NCI-H774 (cell line): ENCODE results near the gene ELFN2.
"Not testable (repeated sequence)": the region's sequence is repeated elsewhere in the genome, so short reads cannot be mapped to it uniquely, and the experiment has no call there.

Source experiments
- DNase-seq: peaks from one replicate; lab custom pipeline; 2025; lab: John Stamatoyannopoulos, UW

The ELFN2 gene

GRCh38 chr22:37427135-37427710, at the start of gene ELFN2:
ELFN2 (minus strand) TSS chr22:37427479; CDS start chr22:37375534, 51,945 bp downstream.
- DNase-seq = no peak

GRCh38 chr22:37476389-37477329, 49.4 kb upstream of the ELFN2 start:
- DNase-seq = no peak

DNA sequence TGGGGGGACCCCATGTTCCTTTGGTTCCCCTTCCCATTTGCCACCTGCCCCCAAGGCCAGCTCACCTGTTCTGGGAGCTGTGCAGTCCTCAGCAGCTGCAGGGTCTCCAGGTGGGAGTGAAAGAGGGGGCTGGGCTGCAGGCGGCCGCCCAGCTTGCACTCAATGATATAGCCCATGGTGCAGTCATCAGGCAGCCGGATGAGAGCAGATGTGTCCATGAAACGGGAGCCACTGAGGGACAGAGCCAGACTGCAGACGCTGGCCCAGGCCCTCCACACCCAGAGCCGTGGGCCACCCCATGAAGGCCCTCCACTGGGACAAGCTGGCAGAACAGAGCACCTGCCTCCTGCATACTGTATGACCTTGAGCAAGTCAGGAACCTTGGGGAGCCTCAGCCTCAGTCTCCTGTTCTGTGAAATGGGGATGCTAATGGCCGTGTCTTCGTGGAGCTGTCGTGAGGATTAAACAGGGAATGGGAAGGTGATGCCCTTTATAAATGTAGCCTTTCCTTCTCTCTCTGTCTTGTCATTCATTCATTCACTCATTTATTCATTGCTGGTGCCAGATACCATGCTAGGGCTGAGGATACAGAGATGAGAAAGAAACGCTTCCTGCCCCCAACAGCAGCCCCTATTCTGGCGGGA, 47.3 kb upstream of the ELFN2 start:
- no peak for DNase-seq

DNA sequence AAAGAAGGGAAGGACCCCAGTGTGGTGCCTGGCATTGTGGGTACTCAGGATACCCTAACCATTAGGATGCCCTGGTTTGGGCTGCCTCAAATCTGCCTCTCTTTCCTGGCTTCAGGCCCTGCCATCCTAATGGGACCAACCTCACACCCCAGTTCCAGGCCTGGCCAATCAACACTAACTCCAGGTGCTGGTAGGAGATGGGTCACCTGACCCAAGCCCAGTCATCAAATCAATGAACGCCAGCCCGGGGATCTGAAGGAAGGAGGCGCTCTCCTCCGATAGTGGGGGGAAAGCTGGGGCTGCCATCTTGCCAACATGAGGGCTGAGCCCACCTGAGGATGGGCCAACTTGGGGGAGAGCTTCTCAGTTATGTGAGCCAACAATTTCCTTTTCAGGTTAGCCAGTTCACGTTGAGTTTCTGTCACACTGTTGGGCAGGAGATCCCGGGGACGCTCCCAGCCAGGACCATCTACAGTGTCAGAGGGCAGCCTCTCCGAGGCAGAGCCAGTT, 46.2 kb upstream of the ELFN2 start:
- no peak for DNase-seq

- DNase-seq = no peak
Measured at GRCh38 chr22:37472418-37473006, 45.2 kb upstream of the ELFN2 start.

DNA sequence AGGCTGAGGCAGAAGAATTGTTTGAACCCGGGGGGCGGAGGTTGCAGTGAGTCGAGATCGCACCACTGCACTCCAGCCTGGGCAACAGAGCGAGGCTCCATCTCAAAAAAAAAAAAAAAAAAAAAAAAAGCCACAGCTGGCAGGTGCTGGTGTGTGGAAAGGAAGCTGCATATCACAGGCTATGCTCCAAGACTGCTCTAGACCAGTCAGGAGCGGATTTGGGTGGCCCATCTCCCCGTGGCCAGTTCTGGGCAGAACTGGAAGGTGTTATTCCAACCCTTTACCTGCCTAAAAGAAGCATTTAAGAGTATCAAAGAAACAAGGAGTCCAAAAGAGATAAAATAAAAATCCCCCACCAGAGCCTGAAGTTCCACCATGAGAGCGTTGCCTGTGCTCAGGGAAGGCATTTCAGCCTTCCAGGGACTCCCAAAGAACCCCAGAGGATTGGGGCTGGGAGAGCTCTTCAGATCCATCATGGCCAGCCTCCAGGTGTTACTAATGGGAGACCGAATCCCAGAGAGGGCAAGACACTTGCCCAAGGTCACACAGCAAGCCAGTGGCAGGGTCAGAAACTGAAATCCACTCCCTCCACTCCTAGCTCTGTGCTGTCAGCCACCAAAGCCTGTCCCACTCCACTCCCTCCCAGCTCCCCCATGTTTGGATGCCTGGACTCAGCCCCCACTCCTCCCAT, 44.6 kb upstream of the ELFN2 start:
- DNase-seq = no peak

- DNase-seq = no peak
Measured at GRCh38 chr22:37470087-37470445, 42.8 kb upstream of the ELFN2 start.

DNA sequence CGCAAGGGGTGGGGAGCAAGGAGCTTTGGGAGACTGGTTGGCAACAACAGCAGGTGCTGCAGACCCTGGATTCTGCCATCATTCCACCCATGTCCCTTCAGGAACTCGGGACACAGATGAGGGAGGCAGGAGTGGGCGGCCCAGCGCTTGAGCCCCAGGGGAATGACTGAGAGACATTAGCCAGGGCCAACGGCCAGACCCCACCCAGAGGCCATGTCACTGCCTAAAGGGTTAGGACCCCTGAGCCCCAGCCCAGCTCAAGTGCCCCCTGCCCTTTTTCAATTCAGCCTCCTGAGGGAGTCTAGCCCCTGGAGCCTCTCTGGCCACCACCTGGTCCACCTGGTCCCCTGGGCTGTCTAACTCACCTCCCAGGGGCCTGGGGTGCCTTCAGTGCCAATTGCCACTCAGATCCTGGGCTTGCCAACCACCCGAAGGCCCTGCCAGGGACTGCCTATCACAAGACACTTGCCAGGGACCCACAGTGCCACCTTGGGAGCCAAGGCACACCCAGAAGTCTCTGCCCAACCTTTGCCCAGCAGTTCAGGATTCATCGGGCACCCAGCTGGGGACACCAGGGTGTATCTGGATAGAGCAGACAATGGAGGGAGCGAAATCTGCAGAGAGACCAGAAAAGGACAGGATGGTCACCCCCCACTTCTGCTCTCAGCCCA, 42.3 kb upstream of the ELFN2 start:
- DNase-seq = no peak

DNA sequence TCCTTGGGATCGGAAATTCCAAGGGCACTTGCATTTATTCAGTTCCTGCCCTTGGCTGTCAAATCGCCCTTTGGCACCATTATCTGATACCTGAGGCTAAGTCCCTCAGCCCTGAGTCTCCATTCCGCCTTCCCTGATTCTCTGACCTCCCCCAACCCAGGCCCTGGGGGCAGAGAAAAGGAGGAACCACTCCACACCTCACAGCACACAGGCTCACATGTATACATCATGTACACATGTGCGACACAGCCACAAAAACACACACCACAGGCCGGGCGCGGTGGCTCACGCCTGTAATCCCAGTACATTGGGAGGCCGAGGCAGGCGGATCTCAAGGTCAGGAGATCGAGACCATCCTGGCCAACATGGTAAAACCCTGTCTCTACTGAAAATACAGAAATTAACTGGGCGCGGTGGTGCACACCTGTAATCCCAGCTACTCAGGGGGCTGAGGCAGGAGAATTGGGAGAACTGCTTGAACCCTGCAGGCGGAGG, 41.0 kb upstream of the ELFN2 start:
- DNase-seq = not testable (repeated sequence)

GRCh38 chr22:37467391-37467955, 40.2 kb upstream of the ELFN2 start:
- DNase-seq = no peak

GRCh38 chr22:37464181-37464580, 36.9 kb upstream of the ELFN2 start:
- DNase-seq = no peak

GRCh38 chr22:37462983-37463382, 35.7 kb upstream of the ELFN2 start:
- DNase-seq = no peak

DNA sequence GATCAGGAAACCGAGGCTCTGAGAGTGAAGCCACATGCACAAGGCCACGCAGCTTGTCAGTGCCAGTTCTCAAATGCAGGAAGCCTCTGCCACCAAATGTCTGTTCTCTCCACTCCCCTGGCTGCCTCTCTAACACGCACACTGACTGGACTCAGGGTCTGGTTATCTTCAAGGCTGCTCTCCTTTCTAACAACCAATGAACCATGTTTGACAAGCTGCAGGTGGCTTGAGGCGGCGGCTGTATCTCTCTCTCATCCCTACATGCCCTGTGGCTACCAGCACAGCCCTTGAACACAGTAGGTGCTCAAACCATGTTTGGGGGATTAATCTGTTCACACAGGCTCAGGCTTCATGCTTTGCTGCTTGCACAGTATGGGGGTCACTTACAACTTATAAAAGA, 35.2 kb upstream of the ELFN2 start:
- no peak for DNase-seq

GRCh38 chr22:37461961-37462360, 34.7 kb upstream of the ELFN2 start:
- no peak for DNase-seq

GRCh38 chr22:37460684-37461083, 33.4 kb upstream of the ELFN2 start:
- no peak for DNase-seq

DNA sequence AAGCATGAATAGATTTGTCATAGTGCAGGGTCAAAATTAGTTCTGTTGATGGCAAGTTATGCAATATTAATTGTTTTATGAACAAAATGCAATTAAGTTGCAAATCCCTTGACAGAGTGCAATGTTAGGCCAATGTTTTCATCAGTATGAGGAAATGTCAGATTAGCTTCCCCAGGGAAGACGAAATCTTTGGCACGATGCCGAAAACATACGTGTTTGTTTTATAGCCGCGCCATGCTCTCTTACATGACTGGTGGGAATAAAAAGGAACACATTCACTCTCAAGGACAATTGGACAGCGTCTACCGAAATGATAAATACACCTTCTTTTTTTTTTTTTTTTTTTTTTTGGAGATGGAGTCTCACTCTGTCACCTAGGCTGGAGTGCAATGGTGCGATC, 31.9 kb upstream of the ELFN2 start:
- DNase-seq = no peak

DNA sequence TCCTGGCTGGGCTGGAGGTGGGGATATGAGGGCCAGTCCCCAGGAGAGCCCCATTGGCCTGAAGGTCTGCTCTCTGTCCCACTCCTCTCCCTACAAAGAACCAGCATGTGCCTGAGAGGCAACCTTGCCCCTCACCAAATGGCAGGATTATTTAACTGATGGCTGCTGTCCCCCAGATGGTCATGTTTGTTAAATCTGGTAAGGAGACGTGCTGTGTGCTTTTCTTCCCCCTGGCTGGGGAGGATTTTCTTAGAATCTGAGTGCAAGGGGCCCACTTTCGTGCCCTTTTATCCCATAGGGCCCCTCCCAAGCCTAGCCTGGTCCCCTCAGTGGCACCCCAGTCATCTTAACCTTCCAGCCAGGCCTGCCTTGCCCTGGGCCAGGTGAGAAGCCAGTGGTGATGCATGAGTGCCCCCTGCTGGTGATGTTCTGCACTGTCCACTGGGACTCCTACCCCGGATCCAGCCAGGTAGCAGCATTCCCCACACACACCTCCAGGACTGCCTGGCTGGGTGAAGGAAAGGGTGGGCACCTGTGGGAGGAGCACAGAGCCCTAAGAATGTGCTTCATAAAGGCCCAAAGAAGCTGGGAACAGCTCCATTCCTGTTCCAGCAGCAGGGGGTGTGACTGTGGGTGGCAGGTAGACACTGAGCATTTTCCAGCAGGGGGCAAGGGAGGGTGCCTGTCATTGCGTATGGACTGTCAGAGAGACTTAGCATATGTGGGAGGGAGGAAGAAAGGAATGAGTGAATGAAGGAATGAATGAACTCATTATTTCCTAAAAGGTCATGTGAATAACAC, 30.0 kb upstream of the ELFN2 start:
- no peak for DNase-seq

DNA sequence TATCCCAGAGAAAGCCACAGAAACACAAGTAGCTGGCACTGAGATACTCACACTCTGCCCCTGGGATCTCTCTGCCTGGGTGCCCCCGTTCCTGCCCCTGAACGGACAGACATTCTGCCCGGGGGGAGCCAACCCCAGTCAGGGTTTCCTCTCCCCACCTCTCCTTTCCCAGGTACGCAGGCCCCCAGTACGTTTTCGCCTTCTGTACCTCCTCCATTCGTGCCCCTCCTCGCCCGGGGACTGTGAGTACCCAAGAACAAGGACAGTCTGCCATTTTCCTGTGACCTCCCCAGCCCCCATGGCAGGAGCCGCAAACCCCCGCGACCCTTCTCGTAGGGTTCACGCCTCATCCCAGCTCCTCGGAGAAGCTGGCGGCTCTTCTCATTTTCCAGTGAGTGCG, 29.1 kb upstream of the ELFN2 start:
- DNase-seq = no peak

GRCh38 chr22:37455896-37456295, 28.6 kb upstream of the ELFN2 start:
- no peak for DNase-seq
